IPS DF 4.7 (cell line): ENCODE data around the gene OR4S2.

Source experiments
- DNase-seq: peaks from one replicate; pipeline ENCODE4 v3.0.0-alpha.2; 2013; ENCODE audit warnings: low spot score; ENCODE audit errors: extremely low read depth

Gene OR4S2, protein sequence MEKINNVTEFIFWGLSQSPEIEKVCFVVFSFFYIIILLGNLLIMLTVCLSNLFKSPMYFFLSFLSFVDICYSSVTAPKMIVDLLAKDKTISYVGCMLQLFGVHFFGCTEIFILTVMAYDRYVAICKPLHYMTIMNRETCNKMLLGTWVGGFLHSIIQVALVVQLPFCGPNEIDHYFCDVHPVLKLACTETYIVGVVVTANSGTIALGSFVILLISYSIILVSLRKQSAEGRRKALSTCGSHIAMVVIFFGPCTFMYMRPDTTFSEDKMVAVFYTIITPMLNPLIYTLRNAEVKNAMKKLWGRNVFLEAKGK

DNA sequence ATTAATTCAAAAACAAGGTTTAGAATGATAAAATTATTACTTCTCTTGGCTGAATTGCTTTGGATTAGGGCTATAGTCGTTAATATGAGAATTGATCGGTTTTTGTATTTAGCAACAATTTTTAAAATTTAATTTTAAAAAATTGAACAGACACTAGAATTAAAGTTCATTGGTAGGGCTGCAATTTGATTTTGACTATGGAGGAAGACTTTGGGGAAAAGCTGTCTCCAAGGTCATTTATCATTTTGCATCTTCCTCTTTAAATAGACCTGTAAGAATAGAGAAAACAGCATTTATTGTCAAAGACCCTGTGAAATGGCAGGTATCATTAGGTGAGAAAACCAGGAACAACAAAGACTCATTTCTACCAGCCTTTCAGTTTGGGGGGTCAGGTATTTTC, at the start of gene OR4S2:
TSS of gene OR4S2 (plus strand) at position 301 of the 400 bp plus-strand sequence. CDS start 2,577 bp downstream, outside the sequence.
- no peak for DNase-seq

DNA sequence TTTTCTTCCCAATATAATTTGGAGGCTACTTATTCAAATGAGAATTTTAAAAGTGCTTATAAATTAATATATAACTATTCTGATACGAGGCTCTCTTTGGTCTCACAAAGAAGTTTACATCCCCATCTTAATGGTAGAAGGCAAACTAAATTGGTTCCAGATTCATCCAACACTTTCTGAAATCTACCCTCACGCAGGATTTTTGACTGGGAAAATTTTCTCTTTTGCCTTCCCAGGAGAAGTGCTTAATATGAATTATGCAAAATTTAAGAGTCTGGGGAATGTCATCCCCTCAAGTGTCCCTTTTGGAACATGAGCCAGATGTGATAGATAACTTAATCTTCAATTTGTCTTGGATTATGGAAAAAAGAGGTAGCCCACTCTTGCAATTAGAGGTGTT, 40.6 kb upstream of the OR4S2 start, which contains the start of gene OR4C11:
TSS of gene OR4C11 (minus strand) at position 101 of the 400 bp plus-strand sequence. CDS start 3,272 bp downstream, outside the sequence.
- DNase-seq, result no peak

DNA sequence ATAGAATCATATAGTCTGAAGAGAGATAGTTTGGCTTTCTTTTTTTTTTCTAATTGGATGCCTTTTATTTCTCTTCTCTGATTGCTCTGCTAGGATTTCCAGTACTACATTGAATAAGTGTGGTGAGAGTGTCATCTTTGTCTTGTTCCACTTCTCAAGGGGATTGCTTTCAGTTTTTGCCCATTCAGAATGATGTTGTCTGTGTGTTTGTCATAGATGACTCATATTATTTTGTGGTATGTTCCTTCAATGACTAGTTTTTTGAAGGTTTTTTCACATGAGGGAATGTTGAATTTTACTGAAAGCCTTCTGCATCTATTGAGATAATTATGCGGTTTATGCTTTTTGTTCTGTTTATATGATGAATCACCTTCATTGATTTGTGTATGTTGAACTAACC, 23.6 kb upstream of the OR4S2 start:
- no peak for DNase-seq

DNA sequence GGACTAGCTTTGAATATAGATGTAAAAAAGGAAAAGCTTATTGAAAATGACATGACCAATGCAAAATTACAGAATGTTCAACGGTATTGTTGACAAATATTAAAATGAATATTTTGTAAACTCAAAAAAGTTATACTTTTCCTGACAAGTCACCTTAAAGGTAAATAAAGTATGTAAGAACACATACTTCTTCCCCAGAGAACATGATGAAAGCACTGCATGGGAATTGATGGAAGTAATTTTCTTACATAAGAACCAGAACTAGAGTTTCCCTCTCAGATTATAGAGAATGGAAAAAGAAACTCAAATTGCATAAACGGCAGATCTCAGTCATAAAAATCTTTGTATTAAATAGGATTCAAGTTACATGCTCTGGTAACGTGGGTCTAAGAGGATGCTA, 13.3 kb upstream of the OR4S2 start, which contains the start of gene OR4P4:
TSS of gene OR4P4 (plus strand) at position 301 of the 400 bp plus-strand sequence.
- no peak for DNase-seq

DNA sequence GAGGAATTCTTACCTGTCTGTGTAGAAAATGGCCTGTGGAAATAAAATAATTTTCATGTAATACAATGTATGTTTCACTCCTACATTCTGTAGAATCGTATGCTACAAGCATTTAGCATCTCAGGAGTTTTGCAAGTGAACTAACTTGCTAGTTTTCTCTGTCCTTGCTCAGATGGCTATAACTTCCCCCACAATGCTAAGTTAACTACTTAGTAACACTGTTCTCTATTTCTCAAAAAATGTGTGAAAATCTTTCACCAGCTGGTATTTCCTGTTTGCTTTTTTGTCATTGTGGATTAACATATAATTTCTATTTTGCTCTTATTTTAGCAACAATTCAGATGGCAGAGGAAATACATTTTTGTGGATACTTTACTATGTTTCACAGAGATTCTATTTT, 4.4 kb downstream of the OR4S2 start:
- no peak for DNase-seq

DNA sequence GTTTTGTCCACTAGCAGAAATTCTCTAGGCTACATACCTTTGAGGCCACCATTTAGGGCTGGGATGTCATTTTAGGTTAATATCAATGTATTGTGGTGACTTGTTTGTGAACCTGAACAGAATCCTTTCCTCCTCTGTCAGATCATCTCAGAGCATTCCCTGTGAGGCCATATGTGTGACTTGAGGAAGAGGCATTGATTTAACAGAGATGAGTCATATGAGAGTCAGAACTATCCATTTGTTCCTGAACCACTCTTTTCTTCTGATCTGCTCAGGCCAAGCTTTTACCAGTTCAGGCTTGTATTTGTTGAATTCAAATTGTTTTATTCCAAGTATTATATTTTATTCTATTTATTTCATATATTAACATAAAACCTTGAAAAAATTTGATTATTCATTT, 7.0 kb downstream of the OR4S2 start:
- DNase-seq, result no peak

DNA sequence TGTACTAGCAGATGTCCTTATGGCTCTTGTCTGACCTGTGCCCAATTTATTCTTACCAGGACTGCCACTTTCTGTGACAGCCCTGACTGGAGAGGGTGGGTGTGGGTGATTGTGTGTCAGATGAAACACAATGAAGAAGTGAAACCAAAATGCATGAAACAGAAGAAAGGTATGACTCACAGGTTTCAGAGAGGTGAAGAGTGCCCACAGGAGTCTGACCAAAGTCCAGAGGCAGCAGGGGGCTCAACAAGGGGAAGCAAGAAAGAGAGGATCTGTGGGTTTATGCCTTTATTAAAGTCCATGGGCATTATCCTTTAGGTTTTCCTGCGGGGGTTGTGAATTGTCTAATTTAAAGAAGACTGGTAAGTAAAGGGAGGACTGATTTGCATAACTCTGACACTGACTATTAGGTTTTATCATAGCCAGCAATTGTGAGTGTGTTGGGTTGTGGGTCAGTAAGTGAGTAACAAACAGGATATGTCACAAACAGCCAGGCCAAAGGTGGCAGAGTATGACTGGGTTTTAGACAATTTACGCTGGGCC, 10.0 kb downstream of the OR4S2 start:
- DNase-seq, result no peak

DNA sequence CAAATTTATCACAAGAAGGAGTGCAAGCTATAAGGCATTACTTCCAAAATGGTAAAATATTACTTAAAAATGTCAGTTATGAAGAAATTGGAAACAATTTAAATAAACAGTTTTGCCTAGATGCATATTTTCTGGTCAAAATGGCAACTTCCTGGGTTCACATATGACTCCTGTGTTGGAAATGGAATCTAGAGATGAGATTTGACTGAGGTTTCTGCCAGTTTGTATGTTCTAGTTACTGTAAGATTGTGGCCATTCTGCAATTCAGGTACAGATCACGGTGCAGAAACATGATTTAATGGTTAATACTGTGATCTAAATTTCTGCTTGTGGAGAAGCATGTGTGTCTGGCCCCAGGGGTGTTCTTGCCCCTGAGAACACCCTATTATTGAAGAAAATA, 10.5 kb downstream of the OR4S2 start:
- no peak for DNase-seq

DNA sequence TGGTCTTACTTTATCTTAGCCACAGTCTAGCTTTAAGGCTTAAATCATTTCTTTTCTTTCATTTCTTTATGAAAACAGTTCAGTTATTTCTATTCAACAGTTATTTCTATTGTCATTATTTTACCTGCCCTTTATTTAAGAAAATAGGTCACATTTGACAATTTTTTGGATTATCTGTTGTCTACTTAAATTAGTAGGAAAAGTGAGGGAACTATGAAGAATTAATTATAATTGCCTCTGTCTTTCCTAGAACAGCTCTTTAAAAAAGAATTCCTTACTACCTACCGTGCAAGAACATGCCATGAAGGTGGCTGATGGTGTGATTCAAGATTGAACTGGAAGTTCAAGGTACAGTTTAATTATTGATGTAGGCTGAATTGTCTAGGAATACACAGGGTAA, 13.8 kb downstream of the OR4S2 start, which contains the start of gene OR4C6:
TSS of gene OR4C6 (plus strand) at position 301 of the 400 bp plus-strand sequence. CDS start 2,966 bp downstream, outside the sequence.
- no peak for DNase-seq

DNA sequence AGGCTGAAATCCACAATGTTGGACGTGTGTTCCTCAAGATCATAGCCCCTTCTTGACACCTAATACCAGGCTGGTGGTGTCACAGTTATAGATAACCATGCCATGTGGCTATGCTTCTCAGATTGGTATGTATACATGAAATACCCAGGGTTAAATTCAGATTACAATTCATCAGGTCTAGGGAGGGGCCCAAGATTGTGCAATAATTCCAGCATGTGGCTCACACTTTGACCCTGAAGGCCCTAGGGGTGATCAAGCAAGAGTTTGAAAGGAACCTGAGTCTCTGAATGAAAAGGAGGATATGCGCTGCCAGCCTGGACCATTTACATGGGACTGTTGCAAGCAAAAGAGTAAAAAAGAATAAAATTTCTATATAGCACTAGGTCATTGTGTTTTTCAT, 21.2 kb downstream of the OR4S2 start:
- DNase-seq, result no peak

DNA sequence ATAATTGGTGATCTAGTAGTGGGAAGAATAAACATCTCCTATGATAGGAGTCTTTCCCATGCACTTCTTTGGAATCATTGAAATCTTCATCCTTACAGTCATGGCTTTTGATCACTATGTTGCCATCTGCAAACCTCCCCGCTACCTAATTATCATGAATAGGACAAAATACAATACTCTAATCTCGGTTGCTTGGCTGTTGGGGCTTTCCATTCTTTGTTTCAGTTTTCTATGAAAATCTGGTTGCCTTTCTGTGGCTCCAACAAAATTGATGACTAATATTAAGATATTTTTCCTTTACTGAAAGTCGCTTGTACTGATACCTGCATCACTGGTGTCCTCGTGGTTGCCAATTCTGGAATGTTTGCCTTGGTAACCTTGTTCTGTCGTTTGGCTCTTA, 25.7 kb downstream of the OR4S2 start:
- no peak for DNase-seq

DNA sequence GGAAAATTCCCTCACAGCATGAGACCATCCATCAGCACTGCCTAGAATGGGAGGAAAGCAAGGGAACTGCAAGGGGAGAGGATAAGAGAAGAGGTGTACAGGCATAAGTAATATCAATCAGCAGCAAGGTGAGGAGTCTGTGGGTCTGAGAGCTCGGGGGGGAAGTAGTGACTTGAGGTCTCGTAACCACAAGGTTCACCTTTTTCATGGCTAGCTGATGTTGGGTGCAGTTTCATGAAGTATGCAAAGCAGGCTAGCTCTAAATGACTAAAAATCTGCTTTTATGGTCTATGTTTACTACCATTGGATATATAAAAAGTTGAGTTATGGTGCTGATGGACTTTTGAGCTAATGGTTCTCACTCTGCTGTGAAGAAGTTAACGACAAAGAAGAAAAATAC, 49.7 kb downstream of the OR4S2 start:
- no peak for DNase-seq

DNA sequence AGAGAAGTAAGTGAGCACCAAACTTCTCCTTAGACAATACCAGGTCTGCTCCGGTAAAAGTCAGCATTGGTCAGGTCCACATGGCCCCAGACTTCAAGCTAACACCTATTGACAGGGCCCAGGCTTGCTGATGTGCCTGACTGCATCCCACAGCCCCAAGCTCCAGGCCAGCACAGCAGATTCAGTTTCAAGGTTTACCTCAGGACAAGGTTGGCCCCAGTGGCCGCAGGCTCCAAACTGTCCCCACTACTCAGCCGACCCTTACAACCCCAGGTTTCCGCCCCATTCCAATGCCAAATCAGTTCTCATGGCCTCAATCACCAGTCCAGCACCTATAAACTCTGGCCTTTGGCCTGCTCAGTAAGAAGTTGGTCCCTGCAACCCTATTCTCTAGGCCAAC, 53.3 kb downstream of the OR4S2 start:
- no peak for DNase-seq
